ENCODE measurements around the gene FAT1. TPM values are rescaled to one million over a fixed set of nuclear protein-coding genes. Genes with fewer than 3 reads are reported as not detected.

FAT1 gene
- total RNA-seq, 4 donors from 2014 or later, result 21.0 to 109 (median 76.4) TPM

- 6 to 23% methylated on average over 13 to 30 of the region's 91 CpGs for WGBS, 2 donors
- no peak for DNase-seq
- intact Hi-C loops (cut with DNase I), result no loop called here
- Histone ChIP-seq H3K9me3 (no peaks in the 10 kb centered on the region), H3K4me3 (peak within 1 kb of the TSS; percentile 6 to 59 (median 28)), H3K27me3 (peaks cover 0 to 60% (median 0%) of the 10 kb centered on the region in 4 donors), H3K27ac (no peak within 1 kb of the TSS), H3K4me1 (peaks cover 0 to 17% (median 5%) of the 10 kb centered on the region in 3 donors), H3K36me3 (no peaks in the 10 kb centered on the region)
- TF ChIP-seq POLR2A (IDR thresholded peaks at IDR 0.05) (no peak), CTCF (IDR thresholded peaks at IDR 0.05) (peak in 1 of 6 experiments; percentile 6)
These were observed 168.5 kb downstream of the FAT1 start, which contains the start of gene MTNR1A for GRCh38 chr4:186554914-186555827. TSS of gene MTNR1A (minus strand) at chr4:186555567. CDS start at chr4:186555365, 202 bp downstream.

- Histone ChIP-seq H3K4me3 (peak overlapping the region; percentile 6 to 59 (median 28)), H3K36me3 (no peaks in the 10 kb centered on the region), H3K27me3 (peaks cover 0 to 60% (median 0%) of the 10 kb centered on the region in 4 donors), H3K27ac (no peak overlapping the region), H3K4me1 (peaks cover 0 to 17% (median 5%) of the 10 kb centered on the region in 3 donors), H3K9me3 (no peaks in the 10 kb centered on the region)
- intact Hi-C loops (cut with DNase I), result no loop called here
- 2 to 11% methylated on average over 12 of the region's 12 CpGs for WGBS, 2 donors
- TF ChIP-seq CTCF (IDR thresholded peaks at IDR 0.05) (no peak), POLR2A (IDR thresholded peaks at IDR 0.05) (no peak)
- no peak for DNase-seq
These were observed 169.1 kb downstream of the FAT1 start for GRCh38 chr4:186554539-186554913.

DNA sequence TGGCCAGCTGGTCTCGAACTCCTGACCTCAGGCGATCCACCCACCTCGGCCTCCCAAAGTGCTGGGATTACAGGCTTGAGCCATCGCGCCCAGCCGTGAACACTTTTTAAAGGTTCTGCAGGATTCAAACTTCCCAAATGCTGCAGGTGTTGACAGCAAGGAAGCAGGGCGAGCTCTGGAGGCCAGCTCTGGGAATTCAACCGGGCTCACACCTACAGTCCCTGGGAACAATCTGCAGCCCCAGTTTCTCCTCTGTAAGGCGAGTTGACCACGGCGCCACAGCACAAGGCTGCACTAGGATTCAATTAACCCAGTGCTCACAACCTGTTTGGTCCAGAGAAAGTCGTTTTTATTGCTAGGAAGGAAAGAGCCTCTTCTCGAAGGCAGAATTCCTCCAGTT lies 169.9 kb downstream of the FAT1 start:
- H3K27me3 ChIP-seq, result peaks cover 0 to 60% (median 0%) of the 10 kb centered on the region in 4 donors
- intact Hi-C loops (cut with DNase I), result no loop called here
- DNase-seq, result no peak
- WGBS, 2 donors, result 56 to 91% methylated on average over 7 to 11 of the region's 13 CpGs
- peaks cover 0 to 17% (median 5%) of the 10 kb centered on the region in 3 donors for H3K4me1 ChIP-seq
- no peaks in the 10 kb centered on the region for H3K9me3 ChIP-seq
- H3K36me3 ChIP-seq, result no peaks in the 10 kb centered on the region
- no peak overlapping the region for H3K27ac ChIP-seq
- no peak for TF ChIP-seq CTCF (IDR thresholded peaks at IDR 0.05)
- no peak for TF ChIP-seq POLR2A (IDR thresholded peaks at IDR 0.05)
- H3K4me3 ChIP-seq, result no peak overlapping the region

DNA sequence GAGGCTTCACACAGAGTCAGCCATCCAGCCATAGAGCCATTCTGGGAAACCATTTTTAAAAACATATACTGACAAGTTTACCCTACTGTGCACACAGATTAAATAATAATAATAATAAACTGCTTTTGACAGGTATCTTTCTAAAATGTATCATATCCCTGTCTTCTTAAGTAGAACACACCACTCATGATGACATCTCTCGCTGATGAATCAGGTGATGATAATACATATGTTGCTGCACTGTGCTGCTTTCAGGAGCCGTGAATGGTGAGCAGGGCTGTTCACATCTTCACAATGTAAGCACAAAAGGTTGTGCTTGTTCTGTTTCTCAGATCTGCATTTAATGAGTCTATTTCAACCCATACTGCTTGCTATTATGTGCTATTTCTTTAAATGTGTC lies 171.8 kb downstream of the FAT1 start:
- H3K27ac ChIP-seq, result no peak overlapping the region
- no peak for DNase-seq
- peaks cover 0 to 60% (median 2%) of the 10 kb centered on the region in 4 donors for H3K27me3 ChIP-seq
- no peaks in the 10 kb centered on the region for H3K9me3 ChIP-seq
- peaks cover 0 to 17% (median 5%) of the 10 kb centered on the region in 3 donors for H3K4me1 ChIP-seq
- TF ChIP-seq POLR2A (IDR thresholded peaks at IDR 0.05) (no peak), CTCF (IDR thresholded peaks at IDR 0.05) (no peak)
- H3K36me3 ChIP-seq, result no peaks in the 10 kb centered on the region
- intact Hi-C loops (cut with DNase I), result no loop called here
- no peak overlapping the region for H3K4me3 ChIP-seq
- WGBS, 2 donors, result 64 to 78% methylated on average over 2 of the region's 2 CpGs

GRCh38 chr4:186545436-186545835 lies 178.2 kb downstream of the FAT1 start:
- WGBS, 2 donors, result 58 to 70% methylated on average over 7 of the region's 7 CpGs
- Histone ChIP-seq H3K4me1 (no peaks in the 10 kb centered on the region), H3K27me3 (peaks cover 0 to 3% (median under 1%) of the 10 kb centered on the region in 4 donors), H3K4me3 (no peak overlapping the region), H3K27ac (no peak overlapping the region), H3K36me3 (no peaks in the 10 kb centered on the region), H3K9me3 (no peaks in the 10 kb centered on the region)
- no peak for TF ChIP-seq POLR2A (IDR thresholded peaks at IDR 0.05)
- no peak for TF ChIP-seq CTCF (IDR thresholded peaks at IDR 0.05)
- intact Hi-C loops (cut with DNase I), result no loop called here
- DNase-seq, result no peak

Measured in esophagus squamous epithelium (tissue), 5 donors.